NK-92 (cell line): ENCODE results near the gene RAD50.

ENCODE experiments used
- DNase-seq: peaks from one replicate; lab custom pipeline; 2025; ENCODE audit not compliant: unreplicated experiment; lab: John Stamatoyannopoulos, UW

RAD50 gene

DNA sequence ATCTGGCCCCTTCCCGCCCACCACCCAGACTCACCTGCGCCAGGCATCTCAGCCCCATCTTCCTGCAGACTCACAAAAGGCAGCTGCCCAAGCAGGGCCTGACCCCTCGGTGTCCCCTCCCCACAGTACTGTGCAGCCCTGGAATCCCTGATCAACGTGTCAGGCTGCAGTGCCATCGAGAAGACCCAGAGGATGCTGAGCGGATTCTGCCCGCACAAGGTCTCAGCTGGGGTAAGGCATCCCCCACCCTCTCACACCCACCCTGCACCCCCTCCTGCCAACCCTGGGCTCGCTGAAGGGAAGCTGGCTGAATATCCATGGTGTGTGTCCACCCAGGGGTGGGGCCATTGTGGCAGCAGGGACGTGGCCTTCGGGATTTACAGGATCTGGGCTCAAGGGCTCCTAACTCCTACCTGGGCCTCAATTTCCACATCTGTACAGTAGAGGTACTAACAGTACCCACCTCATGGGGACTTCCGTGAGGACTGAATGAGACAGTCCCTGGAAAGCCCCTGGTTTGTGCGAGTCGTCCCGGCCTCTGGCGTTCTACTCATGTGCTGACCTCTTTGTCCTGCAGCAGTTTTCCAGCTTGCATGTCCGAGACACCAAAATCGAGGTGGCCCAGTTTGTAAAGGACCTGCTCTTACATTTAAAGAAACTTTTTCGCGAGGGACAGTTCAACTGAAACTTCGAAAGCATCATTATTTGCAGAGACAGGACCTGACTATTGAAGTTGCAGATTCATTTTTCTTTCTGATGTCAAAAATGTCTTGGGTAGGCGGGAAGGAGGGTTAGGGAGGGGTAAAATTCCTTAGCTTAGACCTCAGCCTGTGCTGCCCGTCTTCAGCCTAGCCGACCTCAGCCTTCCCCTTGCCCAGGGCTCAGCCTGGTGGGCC is 103.1 kb downstream of the RAD50 start:
- no peak for DNase-seq

DNA sequence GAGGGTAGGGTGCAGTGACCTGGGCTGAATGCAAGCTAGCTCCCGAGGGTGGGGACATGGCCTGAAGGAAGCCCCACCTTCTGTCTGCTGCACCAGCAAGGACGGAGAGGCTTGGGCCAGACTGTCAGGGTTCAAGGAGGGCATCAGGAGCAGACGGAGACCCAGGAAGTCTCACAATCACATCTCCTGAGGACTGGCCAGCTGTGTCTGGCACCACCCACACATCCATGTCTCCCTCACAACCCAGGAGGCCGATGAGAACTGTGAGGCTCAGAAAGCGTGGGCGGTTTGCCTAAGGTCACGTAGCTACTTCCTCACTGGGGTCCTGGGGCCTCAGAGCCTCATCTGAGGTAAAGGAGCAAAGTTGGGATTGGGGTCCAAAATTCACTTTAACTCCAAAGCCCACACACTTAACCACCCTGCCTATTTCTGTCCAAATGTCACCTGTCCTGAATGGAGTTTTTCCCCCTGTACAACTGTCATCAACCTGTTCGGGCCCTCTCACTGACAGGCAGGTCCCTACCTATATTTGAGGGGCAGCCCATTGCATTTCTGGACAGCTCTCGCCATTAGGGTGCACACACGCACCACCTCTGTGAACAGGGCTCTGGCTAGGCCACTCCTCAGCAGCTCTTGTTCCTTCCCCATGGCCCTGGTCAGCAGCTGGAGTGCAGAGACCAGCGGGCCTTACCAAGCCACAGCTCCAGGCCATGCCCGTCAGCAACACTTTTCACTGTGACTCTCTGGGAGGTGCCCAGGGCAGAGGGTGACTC is 104.6 kb downstream of the RAD50 start:
- no peak for DNase-seq

DNA sequence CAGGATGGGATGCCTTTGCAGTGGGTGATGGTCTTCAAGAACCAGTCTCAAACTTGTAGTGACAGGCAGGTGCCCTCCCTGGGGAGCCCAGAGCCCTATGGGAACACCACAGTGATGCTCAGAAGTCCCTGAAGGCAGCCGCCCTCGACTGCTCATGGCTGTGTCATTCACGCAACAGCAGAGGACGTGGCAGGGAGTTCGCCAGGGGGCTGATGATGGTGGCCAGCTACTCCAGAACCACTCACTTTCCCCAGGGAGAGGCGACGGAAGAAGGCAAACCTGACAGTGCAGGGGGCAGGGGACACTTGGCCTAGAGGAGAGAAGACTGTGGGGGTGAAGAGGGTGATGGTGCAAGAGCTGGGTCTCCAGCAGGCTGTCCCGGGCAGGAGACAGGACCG is 105.2 kb downstream of the RAD50 start:
- no peak for DNase-seq

DNA sequence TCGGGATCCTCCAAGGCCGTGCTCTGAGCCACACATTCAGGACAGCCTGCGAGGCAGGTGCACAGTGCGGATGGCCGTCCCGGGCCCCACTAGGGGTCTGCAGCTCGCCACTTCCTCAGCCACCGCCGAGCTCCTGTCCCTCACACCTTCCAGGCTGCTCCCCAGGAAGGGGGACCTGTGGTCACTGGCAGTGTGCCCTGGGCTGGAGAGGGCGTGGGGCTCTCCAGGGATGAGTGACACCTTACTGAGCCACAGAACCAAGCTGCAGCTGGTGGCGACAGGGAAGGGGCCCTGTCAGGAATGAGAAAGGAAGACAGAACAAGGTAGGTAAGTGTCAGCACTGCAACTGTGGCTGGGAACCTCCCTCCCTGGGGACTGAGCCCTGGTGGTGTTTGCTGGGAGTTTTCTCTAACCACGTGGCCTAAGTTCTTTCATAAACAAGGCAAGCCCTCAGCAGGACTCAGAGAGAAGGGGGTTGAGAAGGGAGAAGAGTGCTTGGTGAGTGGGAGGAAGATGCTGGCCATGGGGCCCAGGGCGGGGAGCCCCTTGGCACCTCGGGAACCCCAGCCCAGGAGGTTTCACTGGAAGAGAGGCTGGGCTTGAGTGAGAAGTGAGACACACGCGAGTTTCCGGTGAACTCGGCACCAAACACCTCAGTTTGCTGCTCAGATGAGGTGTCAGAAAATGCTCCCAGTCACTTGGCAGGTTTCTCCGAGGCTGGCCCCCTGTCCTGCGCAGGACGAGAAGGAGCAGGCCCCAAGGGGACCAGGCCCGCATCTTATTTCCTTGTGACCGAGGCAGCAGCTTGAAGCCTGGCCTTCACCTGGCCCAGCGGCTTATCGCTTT is 106.4 kb downstream of the RAD50 start:
- DNase-seq = no peak

DNA sequence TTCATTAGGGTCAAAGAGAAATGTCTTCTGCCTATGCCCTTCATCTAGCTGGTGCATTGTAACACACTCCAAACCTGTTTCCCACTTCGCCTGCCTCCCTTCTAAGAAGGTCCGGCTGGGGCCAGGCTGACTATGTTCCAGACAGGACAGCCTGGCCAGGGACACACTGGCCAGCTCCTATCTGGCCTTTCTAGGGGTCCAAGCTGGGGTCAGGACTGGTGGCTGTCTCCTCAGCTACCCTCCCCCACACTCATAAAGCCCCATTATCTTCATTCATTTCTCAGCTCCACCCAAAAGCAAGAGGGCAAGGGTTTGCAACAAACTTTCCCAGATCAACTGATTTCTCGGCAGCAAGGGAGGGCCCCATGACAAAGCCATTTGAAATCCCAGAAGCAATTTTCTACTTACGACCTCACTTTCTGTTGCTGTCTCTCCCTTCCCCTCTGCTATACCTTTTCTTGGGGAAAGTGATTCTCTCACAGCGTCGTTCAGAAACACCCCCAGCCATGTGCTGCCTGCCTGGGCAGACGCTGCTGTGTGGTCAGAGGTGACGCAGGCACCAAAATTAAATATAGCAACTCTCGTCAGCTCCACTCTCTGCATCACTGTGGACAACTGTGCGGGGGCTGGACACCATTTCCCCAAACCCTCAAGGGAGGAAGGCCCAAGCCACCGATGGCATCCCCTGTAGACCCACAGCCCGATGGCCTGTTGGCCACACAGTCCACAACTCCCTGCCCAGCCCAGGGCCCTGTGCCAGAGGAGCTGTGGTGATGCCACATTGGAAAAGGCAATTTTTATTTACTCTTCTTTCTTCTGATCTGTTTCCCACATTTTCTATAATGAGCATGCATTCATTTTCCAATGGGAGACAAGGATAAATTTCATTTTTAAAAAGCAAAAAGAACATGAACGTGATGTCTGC is 107.3 kb downstream of the RAD50 start:
- DNase-seq = no peak

DNA sequence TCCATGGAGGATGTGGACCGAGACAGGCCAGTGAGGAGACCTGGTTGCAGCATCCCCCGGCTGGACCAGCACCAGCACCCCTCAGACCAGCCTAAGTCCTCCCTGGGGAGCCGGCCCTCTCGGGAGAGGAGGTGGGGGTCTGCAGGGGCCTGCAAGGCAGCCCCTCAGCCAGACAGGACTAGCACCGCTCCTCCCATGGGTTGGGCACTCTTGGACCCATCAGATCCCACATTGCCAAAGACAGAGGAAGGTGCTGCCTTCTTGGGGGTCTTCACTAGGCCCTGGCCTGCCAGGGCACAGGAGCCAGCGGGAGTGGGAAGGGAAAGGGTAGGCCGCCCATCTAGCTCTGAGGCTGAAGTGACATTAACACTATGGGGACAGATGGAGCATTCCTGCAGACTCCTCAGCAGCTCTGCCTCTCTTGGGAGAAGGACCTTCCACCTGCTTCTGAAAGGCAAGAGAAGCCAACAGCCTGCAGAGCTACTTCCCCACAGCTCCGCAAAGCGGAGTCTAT is 108.0 kb downstream of the RAD50 start:
- no peak for DNase-seq

DNA sequence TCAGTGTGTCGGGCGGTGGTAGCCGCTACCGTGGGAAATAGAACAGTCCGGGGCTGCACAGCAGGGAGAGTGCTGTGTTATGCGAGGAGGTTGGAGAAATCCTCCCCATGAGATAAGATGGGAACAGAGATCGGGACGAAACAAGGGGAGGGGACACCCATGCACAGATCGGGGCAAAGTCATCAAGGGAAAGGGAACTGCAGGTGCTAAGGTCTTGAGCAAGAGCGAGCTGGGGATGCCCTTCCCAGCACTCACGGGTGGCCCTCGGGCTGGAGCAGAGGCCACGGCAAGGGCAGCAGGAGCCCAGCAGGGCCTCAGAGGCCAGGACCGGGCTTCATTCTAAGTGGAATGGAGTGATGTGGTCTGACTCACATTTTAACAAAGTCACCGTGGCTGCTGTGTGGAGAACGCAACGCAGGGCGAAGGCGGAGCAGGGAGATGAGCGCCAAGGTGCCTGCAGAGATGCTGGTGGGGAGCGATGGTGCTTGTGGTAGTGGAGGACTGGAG is 108.8 kb downstream of the RAD50 start:
- DNase-seq = no peak

DNA sequence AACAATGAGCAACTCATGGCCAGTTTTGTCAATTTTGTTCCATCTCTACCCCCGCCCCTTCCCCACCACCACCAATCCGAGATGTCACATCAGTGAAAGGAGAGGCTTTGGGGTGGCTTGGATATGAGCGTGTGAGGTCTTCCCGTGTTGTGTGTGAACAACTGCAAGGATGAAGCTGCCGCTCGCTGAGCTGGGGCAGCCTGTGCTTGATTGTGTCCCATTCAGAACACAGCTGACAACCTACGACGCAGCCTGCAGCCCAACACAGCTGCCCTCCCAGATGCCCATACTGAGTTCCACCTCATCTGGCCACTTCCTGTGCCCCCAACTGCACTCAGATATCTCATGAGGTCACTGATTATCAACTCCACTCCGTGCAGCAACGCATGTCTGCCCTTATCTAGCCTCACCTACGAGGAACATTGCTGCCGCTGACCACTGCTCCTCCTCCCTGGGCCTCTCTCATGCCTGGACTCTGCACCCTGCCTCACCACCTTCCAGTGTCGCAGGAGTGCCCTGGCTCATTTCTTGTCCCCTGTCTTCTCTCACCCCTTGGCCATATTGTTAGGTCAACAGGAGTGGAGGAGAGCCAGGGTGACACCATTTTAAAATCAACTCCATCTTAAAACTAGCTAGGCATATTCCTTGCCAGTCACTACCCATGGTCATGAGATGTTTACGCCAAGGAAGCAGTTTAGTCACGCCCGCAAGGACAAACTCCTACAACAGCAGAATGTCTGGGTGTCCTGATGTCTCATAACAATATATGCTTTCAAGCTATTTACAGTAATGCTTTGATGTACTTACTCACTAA is 109.7 kb downstream of the RAD50 start:
- no peak for DNase-seq

DNA sequence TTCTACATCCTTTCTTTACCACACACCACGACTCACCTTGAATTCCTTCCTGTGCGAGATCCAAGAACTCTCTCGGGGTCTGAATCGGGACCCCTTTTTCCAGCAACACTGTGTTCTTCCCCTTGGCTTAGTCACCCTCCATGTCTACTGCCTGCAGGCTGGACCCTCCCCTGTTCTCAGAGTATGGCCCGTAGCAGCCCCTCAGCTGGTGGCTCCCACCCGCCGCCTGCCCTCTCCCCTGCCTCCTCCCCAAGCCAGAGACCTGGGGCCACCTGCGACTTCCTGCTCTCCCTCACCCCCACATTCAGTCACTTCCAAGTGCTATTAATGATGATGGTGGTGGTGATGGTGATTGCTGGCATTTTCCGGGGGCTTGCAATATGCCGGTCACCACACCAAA is 110.5 kb downstream of the RAD50 start:
- no peak for DNase-seq

DNA sequence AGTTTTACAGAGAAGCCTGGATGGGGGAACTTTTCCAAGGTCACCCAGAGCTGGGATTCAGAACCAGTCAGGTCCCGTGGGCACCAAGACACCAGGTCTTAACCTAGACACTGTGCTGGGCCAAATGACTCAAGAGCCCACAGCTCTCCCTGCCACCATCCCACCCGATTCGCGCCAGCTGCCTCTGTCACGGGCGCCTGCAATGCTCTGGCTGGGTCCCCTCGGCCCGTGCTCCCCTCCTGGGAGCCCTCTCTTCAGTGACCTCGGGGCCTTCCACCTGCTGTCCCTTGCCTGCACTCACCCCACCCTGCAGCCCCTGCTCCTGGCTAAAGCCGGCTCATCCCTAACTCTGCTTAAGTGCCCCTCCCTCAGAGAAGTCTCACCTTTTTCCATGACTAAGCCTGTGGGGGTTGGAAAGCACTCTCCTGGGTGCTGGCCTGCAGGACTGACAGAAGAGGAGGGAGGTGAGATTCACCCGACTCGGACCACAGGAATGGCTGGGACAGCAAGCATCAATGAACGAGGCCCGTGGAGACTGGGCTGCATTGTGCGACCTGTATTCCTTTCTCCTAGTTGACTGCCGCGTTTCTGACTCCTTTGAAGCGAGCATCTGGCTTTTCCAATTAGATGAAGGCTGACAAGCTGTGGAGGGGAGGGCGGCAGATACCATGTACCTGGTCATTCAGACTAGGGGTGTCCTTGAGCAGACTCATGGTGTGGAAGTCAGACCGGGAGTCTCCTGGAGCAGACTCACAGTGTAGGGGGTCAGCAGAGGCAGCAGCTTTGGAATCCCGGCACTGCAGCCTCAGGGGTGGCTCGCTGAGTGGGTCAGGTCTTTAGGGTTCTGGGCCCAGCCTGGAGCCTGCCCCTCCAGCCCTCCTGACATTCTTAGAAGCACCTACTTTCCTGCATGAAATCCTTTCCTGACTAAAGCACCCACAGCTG is 111.3 kb downstream of the RAD50 start:
- DNase-seq = no peak

DNA sequence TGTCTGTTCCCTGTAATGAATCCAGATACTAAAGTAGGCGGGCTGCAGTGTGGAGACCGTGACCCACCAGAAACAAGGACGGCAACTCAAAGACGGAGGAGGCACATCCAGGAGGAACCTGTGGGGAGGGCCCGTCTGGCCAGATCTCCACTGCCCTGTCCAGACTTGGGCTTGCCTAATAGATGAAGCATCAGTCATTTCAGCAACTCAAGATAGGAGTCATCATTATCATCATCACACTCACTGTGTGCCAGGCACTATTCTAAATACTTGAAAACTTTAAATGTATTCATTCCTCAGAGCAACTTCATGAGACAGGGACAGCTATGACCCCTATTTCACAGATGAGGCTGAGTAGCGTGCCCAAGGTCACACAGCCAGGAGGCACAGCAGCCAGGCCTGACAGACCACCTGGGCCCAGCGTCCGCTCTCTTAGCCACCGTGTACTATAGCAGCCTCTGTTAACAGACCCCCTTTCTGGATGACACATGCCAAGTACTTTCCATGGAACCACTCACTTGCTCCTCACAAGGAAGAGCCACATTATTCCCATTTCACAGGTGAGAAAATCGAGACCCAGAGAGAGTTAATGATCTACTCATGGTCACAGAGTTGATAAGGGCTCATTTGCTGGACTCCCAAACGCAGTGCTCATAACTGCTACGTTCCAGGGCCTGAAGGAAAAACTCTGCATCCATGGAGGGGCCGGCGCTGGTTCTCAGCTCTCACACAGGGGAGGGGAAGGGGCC is 112.1 kb downstream of the RAD50 start:
- DNase-seq = no peak

DNA sequence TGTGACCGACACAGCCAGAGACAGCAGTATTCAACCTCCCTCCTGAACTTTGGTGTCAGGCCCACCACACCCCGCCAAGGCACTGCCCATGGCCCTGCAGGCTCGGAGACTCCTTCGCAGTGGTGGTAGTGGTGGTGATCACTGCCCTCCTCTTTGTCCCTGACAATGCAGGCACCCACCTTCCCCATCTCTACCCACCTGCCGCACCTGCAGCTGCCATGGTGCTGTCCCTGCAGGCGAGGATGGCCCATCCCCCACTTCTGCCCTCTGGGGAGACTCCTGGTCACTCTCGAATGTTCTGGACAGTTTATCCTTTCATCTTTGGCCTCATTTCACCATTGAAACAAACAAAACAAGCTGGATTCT is 112.7 kb downstream of the RAD50 start:
- no peak for DNase-seq

DNA sequence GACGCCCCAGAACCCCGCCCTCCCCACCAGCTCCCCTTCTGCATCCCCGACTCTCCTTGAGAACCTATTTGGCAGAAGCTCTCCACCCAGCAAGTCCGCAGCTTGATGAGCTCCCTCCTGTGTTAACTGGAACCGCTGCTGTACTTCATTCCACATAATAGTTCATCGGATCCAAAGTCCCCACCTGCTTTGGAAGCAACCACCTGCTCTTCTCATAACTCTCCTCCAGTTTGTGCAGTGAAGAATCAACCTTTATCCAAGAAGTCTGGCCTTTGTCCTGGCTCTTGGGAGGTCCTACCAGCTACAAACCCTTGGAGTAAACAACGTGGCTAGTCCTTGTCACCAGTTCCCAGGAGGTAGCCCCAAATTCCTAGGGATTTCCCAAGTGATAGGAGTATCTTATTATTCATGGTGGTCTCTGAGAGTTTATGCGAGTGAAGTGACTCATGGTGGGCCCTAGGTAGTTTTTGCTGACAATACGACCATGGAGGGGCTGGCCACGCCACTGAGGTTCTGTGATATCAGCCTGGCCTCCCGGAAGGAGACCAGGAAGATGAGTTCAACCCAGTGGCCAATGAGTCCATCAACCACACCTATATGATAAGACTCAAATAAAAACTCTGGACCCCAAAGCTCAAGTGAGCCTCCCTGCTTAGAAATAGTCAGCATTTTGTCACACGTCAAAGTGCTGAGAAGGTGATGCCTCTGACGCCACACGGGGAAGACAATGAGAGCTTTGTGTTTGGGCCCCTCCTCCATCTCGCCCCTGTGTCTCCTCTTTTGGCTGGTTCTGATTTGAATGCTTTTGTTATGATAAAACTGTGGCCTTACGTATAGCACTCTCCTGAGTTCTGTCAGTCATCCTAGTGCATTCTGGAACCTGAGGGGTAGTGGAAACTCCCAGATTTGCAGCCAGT is 113.4 kb downstream of the RAD50 start:
- no peak for DNase-seq

DNA sequence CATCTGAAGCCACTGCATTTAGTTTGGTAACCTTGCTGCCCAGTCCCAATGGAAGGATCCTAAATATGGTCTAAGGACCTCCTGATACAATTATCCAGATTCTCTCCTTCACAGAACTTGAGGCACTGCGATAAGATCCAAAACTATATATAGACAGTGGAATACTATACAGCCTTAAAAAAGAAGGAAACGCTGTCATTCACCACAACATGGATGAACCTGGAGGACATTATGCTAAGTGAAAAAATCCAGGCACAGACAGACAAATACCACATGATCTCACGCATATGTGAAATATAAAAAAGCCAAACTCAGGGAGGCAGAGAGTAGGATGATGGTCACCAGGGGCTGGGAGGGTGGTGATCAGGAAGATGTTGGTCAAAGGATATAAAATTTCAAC is 114.2 kb downstream of the RAD50 start:
- DNase-seq = no peak

DNA sequence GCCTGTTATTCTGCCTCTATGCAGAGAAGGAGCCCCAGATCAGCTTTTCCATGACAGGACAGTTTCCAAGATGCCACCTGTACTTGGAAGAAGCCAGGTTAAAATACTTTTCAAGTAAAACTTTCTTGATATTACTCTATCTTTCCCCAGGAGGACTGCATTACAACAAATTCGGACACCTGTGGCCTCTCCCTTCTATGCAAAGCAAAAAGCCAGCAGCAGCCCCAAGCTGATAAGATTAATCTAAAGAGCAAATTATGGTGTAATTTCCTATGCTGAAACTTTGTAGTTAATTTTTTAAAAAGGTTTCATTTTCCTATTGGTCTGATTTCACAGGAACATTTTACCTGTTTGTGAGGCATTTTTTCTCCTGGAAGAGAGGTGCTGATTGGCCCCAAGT is 116.7 kb downstream of the RAD50 start:
- DNase-seq = no peak

DNA sequence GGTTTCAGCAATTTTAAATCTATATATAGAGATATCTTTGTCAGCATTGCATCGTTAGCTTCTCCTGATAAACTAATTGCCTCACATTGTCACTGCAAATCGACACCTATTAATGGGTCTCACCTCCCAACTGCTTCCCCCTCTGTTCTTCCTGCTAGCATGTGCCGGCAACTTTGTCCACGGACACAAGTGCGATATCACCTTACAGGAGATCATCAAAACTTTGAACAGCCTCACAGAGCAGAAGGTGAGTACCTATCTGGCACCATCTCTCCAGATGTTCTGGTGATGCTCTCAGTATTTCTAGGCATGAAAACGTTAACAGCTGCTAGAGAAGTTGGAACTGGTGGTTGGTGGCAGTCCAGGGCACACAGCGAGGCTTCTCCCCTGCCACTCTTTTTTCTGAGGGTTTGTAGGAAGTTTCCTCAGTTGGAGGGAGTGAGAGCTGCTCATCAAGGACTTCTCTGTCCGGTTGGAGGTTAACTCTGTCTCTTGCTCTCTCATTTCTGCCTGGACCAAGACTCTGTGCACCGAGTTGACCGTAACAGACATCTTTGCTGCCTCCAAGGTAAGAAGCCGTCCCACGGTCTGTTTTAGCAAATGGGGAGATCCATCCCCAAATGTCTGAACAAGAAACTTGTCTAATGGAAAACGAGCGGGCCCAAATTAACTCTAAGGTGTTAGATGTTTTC is 117.3 kb downstream of the RAD50 start, which contains the start of gene IL4:
TSS of gene IL4 (plus strand) at position 51 of the 692 bp plus-strand sequence. CDS start at position 113, 62 bp downstream.
- no peak for DNase-seq
